CD4-positive, alpha-beta T cell treated with Interleukin-6 for 4 hours (primary cell): Measurements from ENCODE around the gene FGF19.

ENCODE experiments used
- DNase-seq: peaks from one replicate; pipeline ENCODE4 v3.0.0-alpha.2; 2020; ENCODE audit warnings: mixed read lengths

FGF19 gene, protein sequence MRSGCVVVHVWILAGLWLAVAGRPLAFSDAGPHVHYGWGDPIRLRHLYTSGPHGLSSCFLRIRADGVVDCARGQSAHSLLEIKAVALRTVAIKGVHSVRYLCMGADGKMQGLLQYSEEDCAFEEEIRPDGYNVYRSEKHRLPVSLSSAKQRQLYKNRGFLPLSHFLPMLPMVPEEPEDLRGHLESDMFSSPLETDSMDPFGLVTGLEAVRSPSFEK

DNA sequence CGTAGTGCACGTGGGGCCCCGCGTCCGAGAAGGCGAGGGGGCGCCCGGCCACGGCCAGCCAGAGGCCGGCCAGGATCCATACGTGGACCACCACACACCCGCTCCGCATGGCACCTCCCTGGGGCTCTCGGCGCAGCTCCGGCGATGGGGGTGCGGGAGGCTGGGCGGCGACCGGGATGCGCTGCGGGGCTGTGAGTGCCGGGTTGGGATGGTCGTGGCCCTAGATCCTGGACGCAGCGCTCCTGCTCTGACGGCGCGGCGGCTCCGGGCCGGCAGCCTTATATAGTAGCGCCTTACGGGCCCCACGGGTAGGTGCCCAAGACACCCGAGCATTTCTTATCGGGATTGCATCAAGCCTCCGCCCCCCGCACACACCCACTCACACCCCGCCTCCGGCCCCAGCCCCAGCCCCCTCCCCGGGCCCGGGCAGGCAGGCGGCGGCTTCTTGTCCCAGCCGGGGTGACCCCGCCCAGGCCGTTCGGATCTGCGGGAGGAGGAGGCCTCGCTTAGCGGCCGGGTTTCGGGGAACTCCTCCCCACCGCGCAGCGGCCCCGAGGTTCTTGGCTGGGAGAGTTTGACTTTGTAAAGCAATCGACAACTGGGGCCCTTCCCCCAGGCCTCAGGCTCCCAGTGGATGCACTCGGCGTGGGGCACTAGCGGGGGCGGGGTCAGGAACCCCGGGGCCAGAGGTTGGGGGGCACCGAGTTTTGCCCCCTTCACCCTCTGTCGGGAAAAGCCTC is at the start of gene FGF19:
FGF19 (minus strand) TSS at position 255 of the 740 bp plus-strand sequence; CDS start at position 109, 146 bp downstream.
- no peak for DNase-seq

DNA sequence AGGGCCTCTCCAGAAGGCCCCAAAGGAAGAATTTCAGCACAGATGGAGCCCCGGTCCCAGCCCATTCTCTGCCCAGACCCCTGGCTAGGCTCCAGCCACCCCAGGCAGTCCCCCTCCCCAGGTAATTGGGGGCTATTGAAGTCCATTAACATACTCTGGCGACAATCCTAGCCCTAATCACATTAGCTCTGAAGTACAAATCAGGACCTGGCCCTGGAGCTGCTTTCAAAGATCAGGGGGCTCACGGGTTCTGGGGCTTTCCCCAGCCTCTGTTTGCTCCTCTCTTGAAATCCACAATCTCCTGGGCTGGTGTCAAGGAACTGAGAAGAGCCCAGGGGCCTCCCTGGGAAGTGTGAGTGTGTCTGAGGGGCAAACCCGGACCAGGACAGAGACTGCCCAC is 49.1 kb upstream of the FGF19 start:
- no peak for DNase-seq

DNA sequence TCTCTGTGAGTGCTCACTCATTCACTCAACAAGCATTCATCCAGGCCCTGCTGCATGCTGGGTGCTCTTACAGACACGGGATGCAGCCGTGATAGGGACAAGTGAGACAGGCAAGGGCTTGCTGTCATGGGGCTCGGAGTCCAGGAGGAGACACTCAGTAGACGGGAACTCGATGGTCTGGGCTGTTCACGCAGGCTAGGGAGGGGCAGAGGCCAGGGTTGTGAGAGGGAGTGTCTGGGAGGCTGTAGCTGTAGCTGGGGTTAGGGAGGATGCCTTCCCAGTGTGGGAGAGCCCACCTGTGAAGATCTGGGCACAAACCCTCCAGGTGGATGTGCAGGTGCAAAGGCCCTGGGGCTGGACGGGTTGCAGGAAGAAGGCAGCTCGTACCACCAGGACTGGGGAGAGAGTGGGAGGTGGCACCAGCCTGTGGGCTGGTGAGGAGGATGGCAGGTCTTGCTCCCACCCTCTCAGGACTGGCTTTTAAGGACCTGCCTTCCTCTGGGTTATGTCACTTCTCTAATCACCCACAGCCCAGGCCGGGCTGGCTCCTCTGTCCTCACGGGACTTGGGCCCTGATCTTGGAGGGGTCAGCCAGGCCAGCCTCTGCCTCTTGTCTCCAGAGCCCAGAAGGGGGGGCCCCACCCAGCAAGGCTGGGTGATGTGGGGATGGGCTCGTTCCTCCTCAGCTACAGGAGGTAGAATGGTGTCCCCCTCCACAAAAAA is 47.2 kb upstream of the FGF19 start:
- DNase-seq, result no peak

DNA sequence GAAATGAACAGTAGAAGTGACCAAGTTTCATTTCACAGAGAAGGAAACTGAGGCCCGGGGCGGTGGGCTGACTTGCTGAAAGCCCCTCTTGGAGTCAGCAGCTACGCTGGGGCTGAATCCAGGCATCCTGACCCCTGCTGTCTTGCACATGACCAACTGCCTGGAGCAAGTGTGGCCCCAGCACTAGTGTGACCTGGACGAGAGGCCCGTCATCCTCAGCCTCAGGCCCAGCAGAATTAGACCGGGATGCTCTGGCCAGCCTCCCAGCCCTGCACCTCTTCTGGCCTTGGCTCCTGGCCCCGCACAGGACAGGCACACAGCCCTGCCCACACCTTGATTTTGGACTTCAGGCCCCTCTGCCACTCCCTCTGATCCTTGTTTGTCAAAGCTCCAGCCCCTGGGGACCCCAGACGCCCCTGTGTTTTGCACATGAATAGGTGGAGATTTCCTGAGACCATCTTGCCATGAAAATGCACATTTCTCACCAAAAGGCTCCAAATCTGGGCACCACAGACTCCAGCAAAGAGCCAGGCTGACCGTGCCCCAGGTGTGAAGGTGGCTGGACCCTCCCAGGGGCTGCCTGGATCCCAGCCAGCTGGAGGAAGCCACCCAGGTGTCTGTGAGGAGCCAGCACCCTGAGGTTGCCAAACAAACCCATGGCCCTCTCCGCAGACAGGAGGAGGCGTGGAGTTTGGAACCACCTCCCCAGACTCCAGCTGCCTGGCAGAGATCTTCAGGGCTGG is 46.5 kb upstream of the FGF19 start:
- DNase-seq, result no peak

DNA sequence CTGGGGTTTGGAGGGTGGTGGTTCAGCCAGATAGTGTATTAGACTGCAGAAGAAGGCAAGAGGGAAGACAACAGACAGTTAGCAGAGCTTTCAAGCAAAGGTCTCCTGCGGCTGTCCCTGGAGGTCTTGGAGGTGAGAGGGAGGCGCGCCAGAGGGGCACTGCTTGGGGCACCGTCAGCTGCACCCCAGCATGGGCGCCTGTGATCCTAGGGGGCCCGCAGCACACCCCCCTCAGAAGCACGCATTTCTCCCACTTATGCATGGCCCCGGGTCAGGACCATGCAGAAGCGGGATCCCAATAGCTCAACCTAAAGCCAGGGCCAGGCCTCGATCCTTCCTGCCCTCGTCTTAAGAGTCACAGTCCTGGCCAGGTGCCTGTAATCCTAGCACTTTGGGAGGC is 44.8 kb upstream of the FGF19 start:
- DNase-seq, result no peak

DNA sequence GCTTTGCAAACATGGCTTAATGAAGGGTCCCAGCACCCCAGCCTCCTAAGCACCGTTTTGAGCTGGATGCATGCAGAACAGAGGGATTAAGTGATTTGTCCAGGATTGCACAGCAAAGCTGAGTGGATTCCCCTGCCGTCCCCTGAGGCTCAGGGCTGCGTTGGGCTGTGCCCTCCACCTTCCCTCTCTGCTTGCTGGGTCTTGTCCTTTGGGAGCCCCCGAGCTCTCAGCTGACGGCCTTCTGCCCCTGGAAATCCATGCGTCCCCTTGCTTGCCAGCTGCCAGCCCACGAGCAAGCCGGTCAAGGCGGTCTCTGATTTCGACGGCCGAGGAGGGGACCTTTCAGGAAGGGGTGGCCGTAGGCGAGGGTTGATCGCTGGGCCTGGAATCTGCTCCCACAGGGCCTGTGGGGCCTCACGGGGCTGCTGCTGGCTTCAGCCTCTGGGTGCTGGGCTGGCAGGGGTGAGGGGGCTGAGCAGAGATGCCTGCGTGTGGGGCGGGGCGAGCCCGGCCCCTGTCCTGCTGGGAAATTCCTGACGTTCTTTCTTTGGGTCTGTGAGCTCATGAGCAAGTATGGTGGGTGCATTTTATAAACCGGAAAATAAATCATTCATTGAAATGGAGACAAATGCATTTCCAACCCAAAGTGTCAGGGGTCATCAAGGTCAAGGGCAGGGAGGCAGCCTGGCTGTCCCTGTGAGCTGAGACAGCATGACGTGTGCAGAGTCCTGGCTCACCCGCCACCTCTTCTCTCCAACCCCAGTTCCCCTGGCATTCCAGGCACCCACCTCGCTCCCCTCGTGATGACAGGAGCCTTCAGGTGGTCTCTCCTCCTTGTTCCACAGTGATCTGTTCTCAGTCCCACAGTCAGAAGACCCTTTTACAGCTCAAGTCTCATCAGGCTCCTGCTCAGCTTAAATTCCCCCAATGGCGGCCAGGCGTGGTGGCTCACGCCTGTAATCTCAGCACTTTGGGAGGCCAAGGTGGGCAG is 43.2 kb upstream of the FGF19 start:
- no peak for DNase-seq

DNA sequence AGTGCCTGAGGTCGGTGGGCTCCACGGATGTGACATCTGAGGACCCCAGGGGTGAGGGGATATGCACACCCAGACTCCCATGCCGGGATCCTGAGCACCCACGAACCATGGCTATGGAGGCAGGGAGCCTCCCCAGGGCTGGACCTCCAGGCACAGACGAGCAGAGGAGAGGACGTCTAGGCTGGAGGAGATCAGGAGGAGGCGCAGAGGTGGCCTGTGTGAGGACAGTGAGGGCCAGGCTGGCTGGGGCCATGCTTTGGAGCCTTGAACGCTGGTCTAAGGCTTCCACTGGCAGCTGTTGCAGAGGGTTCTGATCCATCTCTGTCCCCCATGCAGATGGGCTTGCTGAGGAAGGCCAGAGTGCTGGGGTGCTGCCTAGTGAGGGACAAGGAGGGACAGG is 42.3 kb upstream of the FGF19 start:
- DNase-seq, result no peak

DNA sequence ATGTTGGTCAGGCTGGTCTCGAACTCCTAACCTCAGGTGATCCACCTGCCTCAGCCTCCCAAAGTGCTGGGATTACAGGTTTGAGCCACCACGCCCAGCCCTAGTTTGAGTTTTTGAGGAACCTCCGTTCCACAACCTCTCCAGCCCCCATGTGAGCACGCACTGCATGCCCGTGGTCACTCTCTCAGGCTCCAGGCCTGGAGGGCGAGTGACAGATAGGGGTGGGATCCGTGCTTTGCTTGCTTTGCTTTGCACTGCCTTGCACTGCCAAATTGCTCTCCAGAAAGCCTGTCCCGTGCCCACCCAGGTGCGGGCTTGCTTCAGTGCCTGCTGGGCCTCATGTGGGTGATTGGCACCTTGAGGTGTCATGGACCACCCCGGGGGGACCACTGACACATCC is 41.4 kb upstream of the FGF19 start:
- no peak for DNase-seq

DNA sequence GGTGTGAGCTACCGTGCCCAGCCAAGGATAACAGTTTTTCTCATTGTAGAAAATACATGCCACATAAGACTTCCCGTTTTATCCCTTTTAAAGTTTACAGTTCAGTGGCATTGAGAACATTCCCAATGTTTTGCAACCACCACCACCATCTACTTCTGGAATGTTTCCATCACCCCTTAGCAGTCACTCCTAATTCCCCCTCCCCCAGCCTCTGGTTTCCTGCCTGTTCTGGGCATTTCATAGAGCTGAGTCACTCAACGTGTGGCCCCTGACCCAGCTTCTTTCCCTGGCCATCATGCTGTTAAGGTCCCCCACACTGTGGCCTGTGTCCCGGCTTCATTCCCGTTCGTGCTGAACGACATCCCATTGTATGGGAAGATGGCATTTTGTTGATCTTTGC is 40.6 kb upstream of the FGF19 start:
- DNase-seq, result no peak

DNA sequence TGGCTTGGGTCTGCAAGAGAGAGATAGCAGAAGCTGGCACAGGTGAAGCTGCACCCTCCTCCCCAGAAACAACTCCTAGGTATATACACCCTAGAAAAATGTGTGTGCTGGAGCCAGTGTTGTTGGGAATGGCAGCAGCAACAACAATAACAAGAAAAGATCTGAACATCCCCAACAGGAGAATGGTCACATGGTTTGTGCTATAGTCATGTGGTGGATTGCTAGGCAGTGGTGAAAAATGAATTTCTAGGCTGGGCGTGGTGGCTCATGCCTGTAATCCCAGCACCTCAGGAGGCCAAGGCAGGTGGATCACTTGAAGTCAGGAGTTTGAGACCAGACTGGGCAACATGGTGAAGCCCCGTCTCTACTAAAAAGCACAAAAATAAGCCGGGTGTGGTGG is 31.0 kb upstream of the FGF19 start:
- DNase-seq, result no peak

DNA sequence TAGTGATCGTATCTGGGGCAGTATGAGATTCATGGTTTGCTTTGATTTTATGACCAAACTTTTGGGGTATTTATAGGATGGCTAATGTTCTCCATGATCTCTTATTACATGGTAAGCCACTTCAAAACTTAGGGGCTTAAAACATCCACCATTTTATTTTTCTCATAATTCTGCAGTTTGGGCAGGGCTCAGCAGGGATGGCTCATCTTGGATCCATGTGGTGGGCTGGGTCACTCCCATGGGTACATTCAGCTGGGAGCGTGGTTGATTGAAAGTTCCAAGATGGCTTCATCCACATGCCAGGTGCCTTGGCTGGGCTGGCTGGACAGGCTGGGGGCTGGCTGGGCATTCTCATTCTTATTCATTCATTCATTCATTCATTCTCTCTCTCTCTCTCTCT is 30.5 kb upstream of the FGF19 start:
- DNase-seq, result no peak

DNA sequence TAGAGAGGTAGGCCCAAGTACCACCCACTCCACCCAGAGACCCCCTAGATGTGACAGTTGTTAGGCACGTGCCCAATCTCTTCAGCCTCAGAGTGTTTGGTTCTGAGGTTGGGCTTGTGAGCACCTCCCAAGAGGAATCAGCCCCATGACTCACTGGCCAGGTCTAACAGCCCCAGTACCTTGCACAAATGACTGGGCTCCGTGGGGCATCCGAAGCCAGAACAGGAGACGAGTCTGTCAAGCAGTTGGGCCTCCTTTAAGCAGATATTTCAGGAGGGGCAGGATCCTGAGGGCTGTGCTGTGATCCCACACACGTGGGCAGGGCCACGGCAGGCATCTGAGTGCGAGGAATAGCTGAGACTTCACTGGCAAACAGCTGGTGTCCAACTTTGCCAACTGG is 29.1 kb upstream of the FGF19 start:
- DNase-seq, result no peak

DNA sequence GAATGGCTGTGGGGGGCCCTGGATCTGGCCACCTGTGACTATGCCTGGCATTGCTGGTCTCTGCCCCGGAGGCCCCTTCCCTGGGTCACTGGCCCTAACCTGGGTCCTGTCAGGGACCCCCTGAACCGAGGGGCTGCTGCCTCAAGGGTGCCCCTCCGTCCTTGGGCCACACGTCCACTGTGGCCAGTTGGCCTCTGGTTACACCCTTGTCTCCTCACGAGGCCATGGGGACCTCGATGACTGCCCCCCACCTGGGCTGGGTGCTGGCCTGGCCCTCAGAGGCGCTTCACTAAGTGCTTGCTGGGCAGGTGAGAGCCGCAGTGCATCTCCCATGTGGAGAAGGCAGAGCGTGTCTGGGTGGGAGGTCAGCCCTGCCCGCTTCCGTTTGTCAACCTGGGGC is 27.3 kb upstream of the FGF19 start:
- no peak for DNase-seq

DNA sequence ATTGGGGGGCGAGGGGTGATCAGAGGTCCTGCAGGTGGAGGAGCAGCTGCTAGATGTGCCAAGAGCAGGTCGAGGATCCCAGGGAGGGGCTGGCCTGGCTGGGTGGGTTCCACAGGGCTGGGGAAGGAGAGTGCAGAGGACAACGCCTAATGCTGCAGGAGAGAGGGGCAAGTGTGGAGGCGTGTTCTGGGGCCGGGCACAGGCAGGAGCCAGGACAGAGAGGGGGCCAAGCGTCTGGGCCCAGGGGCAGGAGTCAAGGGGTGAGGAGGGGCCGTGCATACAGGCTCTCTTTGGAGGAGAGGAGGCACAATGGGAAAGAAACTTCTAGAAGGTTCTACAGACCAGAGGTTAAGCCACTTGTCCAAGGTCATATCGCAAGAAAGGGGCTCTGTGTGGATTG is 26.7 kb upstream of the FGF19 start:
- DNase-seq, result no peak

DNA sequence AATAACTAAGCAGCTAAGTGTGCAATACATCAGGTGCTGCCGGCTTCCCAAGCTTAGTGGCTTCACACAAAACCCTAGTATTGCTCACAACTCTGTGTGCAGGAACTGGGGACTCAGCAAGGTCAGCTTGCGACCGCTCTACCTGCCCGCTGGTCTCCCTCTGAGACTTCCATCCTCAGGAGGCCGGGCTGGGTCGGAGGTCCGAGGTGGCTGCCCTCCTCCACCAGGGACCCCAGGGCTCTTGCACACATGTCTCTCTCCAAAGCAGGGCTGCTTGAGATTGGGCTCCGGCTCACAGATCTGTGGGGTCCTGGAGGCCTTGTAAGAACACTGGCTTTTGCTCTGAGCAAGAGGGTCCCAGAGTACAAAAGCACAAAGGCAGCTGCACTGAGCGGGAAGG is 25.4 kb upstream of the FGF19 start:
- DNase-seq, result no peak

DNA sequence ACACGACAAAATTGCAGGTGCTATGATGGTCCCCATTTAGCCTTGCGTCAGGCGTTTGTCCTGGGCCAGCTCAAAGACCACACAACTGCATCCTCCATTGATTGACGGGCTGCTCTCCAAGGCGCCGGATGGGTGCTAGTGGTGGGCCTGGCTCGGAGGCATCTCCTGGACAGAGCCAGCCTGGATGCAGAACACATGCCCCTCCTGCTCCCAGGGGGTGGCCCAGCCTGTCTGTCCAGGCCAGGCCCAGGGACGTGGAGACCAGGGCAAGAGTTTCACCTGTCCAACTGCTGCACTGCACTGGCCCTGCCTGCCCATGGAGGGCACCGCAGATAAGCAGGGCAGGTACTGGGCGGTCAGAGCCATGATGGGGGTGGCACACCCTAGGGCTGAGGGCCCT is 23.4 kb upstream of the FGF19 start:
- no peak for DNase-seq

DNA sequence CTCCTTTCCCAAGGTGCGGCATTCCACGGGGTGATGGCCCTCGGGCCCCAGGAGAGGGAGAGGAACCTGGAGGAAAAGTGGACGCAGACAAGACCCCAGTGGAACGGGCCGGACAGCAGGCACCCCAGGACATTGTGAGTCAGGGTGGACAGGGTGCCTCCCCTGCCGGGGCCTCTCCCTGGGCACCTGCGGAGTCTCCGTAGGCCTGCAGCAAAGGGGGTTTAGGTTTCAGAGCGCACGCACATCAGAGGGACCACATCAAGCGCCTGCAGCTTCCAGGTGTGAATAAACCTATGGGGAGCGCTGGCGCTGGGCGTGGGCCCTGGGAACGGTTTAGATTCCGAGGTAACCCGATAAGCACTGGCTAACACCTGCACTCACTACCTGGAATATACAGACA is 22.7 kb upstream of the FGF19 start:
- DNase-seq, result no peak

DNA sequence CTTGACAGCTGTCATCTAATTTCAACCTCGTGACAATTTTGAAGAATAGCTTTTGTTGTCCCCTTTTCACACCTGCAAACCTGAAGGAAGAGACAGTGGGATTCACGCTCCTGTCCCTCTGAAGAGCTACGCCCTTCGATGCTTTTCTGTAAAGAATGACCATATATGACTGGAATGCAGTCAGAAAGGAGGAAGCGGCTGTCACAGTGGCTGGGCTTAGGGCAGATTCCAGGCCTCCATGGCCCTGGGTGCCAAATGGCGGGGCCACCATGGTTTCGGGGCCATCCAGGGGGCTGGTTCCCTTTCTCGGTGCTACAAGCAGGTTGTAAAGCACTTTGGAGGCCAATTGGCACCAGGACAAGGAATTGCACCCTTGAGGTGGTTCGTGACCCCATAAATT is 22.2 kb upstream of the FGF19 start:
- DNase-seq, result no peak

DNA sequence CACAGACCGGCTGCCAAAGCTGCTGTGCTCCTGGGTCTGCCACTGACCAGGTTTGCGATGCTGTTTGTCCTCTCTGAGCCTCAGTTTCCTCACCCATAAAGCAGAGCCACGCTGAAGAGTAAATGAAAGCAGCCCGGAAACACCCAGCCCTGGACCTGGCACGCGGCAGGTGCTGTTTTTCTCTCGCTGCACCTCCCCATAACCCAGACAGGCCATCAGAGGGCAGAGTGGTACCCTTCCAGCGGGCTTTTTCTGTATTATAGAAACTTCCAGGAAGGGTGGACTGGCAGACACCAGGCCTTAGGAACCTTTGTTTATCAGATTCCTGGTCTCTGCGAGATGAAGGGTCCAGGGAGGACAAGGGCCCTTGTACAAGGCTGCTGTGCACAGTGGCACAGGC is 17.9 kb upstream of the FGF19 start:
- no peak for DNase-seq

DNA sequence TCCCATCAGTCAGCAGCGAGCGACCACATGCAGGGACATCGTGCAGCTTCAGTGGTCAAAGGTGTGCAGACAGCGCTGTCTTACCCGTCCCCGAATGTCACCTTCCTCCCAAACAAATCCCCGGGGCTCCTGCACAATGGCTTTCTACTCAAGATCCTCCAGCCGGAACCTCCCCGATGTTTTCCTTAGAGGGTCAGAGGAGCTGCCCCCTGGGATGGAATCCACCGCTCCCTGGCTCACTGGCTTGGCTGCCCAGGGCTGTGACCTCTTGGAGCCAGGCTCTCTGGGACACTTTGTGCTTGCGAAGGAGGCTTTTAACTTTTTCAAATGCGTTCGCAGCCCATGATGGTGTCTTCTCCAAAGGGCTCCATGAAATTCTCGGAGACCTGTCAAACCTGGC is 17.3 kb upstream of the FGF19 start:
- no peak for DNase-seq

DNA sequence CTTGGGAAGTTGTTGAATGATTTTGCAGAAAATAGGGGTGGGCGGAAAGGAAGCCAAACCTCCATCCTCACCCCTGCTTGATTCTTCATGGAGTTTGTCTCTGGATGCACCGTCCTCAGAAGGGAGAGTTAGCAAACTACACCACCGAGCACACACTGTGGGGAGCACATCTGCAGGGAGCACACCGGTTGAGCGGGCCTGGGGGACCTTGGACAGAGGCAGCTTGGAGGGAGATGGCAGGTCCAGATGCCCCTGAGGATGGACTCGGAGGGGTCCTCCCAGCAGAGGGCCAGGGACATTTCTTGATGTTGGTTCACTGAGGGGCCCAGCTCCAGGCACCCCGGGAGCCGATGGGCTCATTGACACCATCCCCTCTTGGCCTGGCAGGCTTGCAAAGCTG is 15.1 kb upstream of the FGF19 start:
- DNase-seq, result no peak

DNA sequence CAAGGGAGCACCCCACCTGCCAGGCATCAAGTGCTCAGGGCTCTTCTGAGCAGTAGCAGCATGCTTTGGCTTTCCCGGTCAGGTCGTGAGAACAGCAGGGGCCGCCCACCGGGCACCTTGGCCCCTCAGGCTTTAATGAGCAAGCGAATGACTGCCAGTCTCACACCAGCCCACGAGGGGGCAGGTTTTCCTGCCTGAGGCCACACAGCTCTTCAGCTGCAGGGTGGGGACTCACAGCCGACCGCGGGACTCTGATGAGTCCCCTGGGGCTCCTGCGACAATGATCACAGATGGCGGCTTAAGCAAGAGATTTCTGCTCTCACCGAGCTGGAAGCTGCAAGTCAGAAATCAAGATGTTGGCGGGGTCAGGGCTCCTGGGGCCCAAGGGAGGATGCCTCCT is 14.3 kb upstream of the FGF19 start:
- DNase-seq, result no peak
